MM.1S (cell line): ENCODE data around the gene AHSG.

Experiments used
- CTCF ChIP-seq: fragments of 300-600 bp; sonication (generic); IDR thresholded peaks from 2 replicates; pipeline ENCODE4 v1.5.1; 2016; ENCODE audit warnings: antibody characterized with exemption, low read length, mixed read lengths
- EZH2 ChIP-seq: fragments of 300-600 bp; sonication (generic); optimal IDR thresholded peaks from 2 replicates; pipeline ENCODE3; 2017; ENCODE audit warnings: low read depth, mild to moderate bottlenecking, antibody characterized with exemption, low read length, mixed read lengths
- EZH2phosphoT487 ChIP-seq: fragments of 300-600 bp; sonication (generic); IDR thresholded peaks from 2 replicates; pipeline ENCODE4 v1.6.1; 2018; ENCODE audit warnings: antibody characterized with exemption, low read length

GRCh38 chr3:186600896-186601295 is 12.0 kb upstream of the AHSG start:
- TF ChIP-seq CTCF: no peak
- no peak for TF ChIP-seq EZH2
- no peak for TF ChIP-seq EZH2phosphoT487
